HK-2 (cell line): ENCODE measurements around the gene FTL.
A peak's percentile ranks its signal among the peaks of the same experiment; 100 is the strongest.

Source experiments
- DNase-seq: peaks from one replicate; pipeline ENCODE4 v3.0.0-alpha.2; 2018; ENCODE audit not compliant: unreplicated experiment

The FTL gene

GRCh38 chr19:48945817-48946216 lies 19.3 kb upstream of the FTL start:
- DNase-seq: no peak

- no peak for DNase-seq
Observed at GRCh38 chr19:48946463-48947257, 18.4 kb upstream of the FTL start.

GRCh38 chr19:48947258-48947542 lies 17.9 kb upstream of the FTL start:
- no peak for DNase-seq

- no peak for DNase-seq
Observed at GRCh38 chr19:48950159-48950558, 14.9 kb upstream of the FTL start.

DNA sequence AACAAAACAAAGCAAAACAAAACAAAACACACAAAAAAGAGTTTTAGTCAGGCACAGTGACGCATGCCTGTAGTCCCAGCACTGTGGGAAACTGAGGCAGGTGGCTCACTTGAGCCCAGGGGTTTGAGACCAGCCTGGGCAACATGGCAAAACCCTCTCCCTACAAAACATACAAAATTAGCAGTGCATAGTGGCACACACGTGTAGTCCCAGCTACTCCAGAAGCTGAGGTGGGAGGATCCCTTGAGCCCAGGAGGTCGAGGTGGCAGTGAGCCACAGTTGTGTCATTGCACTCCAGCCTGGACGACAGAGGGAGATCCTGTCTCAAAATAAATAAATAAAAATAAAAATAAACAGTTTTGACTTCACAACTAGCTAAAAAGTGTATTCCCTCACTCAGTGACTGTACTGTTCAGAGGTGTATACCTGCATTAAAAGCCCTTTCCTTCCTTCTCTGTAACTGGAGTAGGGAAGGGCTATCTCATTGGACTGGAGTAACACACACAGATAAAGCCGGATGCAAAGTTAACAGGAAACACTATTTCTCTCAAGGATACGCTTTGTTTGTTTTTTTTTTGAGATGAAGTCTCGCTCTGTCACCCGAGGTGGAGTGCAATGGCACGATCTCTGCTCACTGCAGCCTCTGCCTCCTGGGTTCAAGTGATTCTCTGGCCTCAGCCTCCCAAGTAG lies 14.1 kb upstream of the FTL start:
- no peak for DNase-seq

GRCh38 chr19:48953141-48953540 lies 12.0 kb upstream of the FTL start:
- DNase-seq: no peak

DNA sequence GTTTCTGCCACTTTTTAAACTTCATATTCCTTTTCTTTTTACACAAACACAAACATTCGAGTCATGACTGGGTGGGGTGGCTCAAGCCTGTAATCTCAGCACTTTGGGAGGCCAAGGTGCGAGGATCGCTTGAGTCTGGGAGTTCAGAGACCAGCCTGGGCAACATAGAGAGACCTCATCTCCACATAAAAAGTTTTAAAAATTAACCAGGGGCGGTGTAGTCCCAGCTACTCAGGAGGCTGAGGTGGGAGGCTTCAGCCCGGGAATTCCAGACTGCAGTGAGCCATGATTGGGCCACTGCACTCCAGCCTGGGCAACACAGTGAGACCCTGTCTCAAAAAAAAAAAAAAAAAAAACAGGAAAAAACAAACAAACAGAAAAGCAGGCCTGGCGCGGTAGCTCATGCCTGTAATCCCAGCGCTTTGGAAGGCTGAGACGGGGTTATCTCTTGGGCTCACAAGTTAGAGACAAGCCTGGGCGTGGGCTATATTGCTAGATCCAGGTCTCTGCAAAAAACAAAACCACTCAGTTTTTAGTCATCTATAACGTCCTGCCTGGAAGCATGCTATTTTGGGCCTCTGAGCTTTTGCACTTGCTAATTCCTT lies 11.0 kb upstream of the FTL start:
- no peak for DNase-seq

DNA sequence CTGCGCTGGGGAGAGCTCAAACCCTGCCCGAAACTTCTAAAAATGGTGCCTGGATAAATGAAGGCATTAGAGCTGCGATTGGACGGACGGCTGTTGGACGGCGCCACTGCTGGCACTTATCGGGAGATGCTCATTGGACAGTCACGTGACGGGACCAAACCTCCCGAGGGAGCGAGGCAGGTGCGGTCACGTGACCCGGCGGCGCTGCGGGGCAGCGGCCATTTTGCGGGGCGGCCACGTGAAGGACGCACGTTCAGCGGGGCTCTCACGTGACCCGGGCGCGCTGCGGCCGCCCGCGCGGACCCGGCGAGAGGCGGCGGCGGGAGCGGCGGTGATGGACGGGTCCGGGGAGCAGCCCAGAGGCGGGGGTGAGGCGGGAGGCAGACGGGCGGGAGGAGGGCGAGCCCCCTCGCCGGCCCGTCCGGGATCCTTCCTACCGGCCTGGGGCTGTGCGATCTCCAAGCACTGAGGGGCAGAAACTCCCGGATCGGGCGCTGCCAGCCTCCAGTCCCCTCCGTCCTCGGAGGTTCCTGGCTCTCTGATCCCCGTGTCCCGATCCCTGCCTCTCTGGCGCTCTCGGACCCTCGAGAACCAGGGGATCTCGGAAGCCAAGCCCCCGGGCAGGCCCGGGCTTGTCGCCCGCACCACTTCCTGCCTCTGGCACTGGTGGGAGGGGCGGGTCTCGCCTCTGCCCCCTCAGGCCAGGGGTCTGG lies 10.4 kb upstream of the FTL start, which contains the start of gene BAX:
TSS of gene BAX (plus strand) at position 281 of the 713 bp plus-strand sequence. CDS start at position 335, 54 bp downstream.
- peak; percentile 96 for DNase-seq

- no peak for DNase-seq
Observed at GRCh38 chr19:48955308-48955958, 9.7 kb upstream of the FTL start.

DNA sequence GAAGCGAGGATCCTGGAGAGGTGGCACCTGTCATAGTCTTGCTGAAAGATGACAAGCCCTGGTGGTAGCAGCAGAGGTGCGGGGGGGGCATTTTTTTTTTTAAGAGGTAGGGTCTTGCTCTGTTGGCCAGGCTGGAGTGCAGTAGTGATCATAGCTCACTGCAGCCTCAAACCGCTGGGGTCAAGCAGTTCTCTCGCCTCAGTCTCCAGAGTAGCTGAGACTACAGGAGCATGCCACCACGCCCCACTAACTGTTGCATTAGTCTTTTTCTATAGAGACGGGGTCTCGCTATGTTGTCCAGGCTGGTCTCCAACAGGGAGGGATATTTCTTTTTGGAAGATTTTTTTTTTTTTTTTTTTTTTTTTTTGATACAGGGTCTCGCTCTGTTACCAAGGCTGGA lies 7.1 kb upstream of the FTL start:
- DNase-seq: no peak

DNA sequence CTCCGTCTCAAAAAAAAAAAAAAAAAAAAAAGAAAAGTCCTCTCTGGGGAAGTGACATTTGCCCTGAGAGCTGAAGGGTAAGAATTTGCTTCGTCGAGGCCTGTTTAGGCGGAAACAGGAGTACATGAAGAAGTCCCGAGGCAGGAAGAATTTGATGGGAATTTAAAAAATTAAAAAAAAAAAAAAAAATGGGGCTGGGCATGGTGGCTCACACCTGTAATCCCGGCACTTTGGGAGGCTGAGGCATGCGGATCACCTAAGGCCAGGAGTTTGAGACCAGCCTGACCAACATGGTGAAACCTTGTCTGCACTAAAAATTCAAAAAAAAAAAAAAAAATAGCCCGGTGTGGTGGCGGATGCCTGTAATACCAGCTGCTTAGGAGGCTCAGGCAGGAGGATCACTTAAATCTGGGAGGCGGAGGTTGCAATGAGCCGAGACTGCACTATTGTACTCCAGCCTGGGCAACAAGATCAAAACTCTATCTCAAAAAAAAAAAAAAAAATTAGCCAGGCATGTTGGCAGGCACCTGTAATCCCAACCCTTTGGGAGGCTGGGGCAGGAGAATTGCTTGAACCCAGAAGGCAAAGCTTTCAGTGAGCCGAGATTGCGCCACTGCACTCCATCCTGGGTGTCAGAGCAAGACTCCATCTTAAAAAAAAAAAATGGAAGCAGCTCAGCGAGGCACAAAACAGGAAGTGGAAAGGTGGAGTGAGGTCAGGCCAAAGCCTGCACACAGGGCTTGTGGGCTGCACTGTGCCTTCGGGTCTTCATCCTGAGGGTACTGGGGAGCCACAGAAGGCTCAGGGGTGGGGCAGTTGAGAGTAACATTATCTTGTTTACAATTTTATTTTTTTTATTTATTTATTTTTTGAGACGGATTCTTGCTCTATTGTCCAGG lies 5.5 kb upstream of the FTL start:
- DNase-seq: no peak

GRCh38 chr19:48961051-48961649 lies 4.0 kb upstream of the FTL start:
- DNase-seq: peak; percentile 68

DNA sequence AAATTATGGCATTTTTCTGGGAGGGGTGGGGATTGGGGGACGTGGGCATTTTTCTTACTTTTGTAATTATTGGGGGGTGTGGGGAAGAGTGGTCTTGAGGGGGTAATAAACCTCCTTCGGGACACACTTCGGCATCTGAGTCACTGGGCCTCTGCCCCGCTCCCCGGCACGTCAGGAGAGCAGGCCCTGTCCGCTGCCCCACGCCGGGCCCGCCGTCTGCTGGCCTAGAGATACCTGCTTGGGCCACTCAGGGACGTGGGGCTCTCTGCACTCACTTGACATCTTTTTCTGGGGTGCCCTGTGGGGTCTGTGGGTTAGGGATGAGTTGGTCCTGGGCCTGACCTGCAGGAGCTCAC lies 3.5 kb upstream of the FTL start:
- DNase-seq: no peak

- peak; percentile 92 for DNase-seq
Observed at GRCh38 chr19:48962029-48962848, 2.9 kb upstream of the FTL start.

- DNase-seq: no peak
Observed at GRCh38 chr19:48962849-48963165, 2.3 kb upstream of the FTL start.

- DNase-seq: peak; percentile 92
Observed at GRCh38 chr19:48963371-48964204, 1.5 kb upstream of the FTL start.

- no peak for DNase-seq
Observed at GRCh38 chr19:48964205-48965039, 687 bp upstream of the FTL start.
